GM19467 (cell line): ENCODE results near the gene PPP1R13L.
"Not testable (repeated sequence)": the region's sequence is repeated elsewhere in the genome, so short reads cannot be mapped to it uniquely, and the experiment has no call there.

Experiments
- ATAC-seq: cut with Tn5 transposase; IDR thresholded peaks from one replicate; pipeline ENCODE4 v1.9.1; 2021; ENCODE audit warnings: mild to moderate bottlenecking, moderate library complexity; ENCODE audit not compliant: unreplicated experiment

The PPP1R13L gene

GRCh38 chr19:45349126-45349415, 55.8 kb downstream of the PPP1R13L start:
- no peak for ATAC-seq

GRCh38 chr19:45348367-45349125, 56.3 kb downstream of the PPP1R13L start:
- ATAC-seq, result no peak

GRCh38 chr19:45347570-45348366, 57.1 kb downstream of the PPP1R13L start:
- ATAC-seq, result no peak

DNA sequence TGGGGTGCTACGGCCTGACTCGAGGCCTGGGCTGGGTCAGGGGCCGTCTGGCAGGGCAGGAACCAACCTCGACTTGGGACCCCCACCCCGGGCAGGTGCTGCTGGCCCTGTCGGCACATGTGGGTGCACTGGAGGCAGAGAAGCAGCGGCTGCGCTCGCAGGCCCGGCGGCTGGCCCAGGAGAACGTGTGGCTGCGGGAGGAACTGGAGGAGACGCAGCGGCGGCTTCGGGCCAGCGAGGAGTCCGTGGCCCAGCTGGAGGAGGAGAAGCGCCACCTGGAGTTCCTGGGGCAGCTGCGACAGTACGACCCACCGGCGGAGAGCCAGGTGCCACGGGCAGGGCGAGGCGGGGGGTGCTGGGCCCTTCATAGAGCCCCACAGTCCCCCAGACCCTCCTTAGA, 58.4 kb downstream of the PPP1R13L start:
- no peak for ATAC-seq

DNA sequence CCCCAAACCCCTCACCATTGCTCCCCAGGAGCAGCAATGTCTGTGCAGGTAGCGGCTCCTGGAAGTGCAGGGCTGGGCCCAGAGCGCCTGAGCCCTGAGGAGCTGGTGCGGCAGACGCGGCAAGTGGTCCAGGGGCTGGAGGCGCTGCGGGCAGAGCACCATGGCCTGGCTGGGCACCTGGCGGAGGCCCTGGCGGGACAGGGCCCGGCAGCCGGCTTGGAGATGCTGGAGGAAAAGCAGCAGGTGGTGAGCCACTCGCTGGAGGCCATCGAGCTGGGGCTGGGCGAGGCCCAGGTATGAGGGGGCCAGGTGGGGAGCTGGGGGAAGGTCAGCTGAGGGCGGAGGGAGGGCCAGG, 59.4 kb downstream of the PPP1R13L start:
- ATAC-seq, result no peak

- ATAC-seq, result no peak
Measured at GRCh38 chr19:45344621-45345505, 60.0 kb downstream of the PPP1R13L start.

- ATAC-seq, result no peak
Measured at GRCh38 chr19:45342911-45343310, 62.0 kb downstream of the PPP1R13L start.

DNA sequence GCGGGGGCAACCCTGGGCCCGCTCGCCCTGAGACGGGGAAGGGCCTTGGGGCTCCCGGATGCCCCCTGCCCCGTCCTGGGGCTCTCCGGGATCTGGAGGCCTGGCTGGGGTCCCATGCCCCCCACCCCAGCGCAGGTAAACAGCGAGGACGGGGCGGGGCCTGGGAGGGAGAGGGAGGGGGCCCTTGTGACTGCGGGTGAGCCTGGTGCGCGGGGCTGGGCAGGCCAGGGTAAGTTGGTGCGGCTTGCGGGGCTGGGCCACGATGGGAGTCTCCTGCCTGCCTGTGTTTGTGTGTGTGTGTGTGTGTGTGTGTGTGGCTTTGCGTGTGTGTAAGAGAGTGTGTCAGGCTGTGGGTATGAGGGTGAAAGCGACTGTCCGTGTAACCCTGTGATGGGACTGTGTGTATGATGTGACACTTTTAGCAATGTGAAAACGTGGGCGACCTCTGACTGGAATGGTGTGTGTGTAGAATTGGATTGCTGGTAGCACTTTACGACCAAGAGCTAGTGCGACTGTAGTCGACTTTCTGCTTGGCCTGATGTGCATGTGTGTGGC, 63.9 kb downstream of the PPP1R13L start:
- ATAC-seq, result no peak

DNA sequence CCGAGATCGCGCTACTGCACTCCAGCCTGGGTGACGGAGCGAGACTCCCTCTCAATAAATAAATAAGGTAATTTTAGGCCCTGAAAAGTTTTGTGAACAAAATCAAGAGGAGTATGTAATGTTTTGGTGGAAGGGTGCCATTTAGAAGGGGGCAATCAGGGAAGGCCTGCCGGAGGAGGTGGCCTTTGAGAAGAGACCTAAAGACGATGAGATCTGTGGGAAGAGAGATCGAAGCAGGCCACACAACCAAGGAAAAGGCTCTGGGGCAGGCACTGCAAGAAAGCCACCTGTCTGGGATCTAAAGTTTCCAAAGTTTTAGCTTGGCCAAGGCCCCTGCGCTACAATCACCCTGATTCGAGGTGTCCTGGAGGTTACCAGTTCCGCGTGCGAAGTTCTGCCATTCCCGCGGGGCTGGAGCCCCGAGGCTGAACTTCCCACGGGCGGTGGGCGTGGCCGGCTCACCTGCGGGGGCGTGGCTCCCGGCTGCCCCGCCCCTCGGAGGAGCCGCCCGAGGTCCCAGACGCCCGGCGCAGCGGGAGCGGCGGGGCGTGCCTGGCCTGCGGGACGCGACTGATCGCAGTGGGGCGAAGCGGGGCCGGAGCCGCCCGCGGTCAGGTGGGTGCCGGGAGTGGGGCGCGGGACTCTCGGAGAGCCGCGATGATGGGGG, 64.5 kb downstream of the PPP1R13L start, which contains the start of gene KLC3:
Gene KLC3, plus strand, starts transcription at position 519 of the 667 bp plus-strand sequence. CDS start 4,792 bp downstream, outside the sequence.
- ATAC-seq, result no peak

DNA sequence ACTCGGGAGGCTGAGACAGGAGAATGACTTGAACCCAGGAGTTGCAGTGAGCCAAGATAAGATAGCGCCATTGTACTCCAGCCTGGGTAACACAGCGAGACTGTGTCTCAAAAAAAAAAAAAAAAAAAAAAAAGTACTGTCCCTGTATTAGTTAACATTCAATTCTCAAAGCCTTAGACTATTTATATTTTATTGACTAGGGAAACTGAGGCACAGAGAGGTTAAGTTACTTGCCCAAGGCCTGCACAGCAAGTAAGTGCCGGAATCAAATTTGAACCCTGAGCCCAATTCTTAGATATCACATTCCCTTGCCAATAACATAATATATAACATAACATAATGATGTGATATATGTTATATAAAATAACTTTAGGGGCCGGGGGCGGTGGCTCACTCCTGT, 65.2 kb downstream of the PPP1R13L start:
- ATAC-seq, result no peak

DNA sequence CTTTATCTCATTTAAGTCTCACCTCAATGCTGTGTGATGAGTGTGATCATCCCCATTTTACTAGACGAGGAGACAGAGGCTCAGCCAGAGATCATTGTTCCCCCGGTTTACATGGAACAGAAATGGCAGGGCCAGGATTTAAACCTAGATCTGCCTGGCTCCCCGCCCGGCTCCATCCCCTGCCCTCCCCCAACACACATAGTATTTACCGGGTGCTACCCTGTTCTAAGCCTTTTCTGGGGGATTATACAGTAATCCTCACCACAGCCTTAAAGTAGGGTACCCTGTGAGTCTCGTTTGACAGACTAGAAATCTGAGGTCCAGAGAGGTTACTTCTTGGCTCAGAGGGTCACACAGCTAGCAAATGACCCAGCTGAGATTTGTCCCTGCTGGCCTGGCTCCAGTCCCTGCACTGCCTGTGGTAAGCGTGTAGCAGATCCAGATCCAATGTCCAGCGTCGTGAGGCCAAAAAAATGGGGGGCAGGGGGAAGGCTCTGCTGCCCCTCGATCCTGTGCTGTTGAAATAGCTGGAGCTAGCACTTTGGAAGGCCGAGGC, 68.1 kb downstream of the PPP1R13L start:
- ATAC-seq, result no peak

DNA sequence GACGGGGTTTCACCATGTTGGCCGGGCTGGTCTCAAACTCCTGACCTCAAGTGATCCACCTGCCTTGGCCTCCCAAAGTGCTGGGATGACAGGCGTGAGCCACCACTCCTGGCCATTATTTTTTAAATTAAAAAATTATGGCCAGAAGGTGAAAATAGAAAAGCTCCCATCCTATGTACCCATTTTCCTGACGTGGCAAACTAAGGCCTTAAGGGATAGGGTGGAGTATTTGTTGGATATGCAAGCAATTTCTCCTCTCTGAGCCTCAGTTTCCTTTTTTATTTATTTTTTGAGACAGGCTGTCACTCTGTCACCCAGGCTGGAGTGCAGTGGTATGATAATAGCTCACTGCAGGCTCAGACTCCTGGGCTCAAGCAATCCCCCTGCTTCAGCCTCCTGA, 70.0 kb downstream of the PPP1R13L start:
- ATAC-seq, result not testable (repeated sequence)

DNA sequence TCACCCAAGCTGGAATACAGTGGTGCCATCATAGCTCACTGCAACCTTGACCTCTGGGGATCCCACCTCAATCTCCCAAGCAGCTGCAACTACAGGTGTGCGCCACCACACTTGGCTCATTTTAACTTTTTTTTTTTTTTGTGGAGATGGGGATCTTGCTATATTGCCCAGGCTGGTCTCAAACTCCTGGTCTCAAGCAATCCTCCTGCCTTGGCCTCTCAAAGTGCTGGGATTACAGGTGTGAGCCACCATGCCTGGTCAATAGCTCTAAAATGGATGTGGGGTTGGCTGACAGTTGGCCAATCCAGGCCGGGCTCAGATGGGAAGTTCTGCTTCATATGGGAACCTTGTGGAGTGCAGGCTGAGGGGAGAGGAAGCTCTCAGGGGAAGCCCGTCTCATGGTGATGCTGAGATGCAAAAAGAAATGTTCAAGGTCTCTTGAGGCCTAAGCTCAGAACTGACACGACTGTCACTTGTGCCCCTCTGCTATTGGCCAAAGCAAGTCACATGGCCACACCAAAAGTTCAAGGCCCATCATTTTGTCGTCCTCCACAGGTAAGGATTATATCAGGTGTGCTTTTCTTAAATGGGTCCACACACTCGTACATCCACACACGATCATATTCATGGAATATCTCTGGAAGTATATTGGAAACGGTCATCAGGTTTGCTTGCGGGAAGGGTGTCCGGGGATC, 71.1 kb downstream of the PPP1R13L start:
- no peak for ATAC-seq

GRCh38 chr19:45331411-45331810, 73.5 kb downstream of the PPP1R13L start:
- no peak for ATAC-seq
